HepG2 (cell line): ENCODE data around the gene SMG5. TPM values are rescaled to one million over a fixed set of nuclear protein-coding genes. Genes with fewer than 3 reads are reported as not detected.

Experiments used
- ASH2L ChIP-seq: fragments of 300-600, 200-600 bp; sonication (generic); IDR thresholded peaks from 2 replicates; pipeline ENCODE4 v1.7.0; 2017; ENCODE audit warnings: low read depth, mild to moderate bottlenecking, moderate library complexity, mixed read lengths, low read length; ENCODE audit not compliant: insufficient read length
- DNMT1 ChIP-seq: sonication (generic); formaldehyde crosslinking; IDR thresholded peaks from 2 replicates; pipeline ENCODE4 v1.5.1; 2020; ENCODE audit warnings: mild to moderate bottlenecking, missing genetic modification reagents
- DNMT3B ChIP-seq: conservative IDR thresholded peaks from 2 replicates; pipeline ENCODE4 v1.6.1; 2016; ENCODE audit warnings: missing biosample characterization, control low read depth
- ELF1 ChIP-seq: sonication (generic); formaldehyde crosslinking; IDR thresholded peaks from 2 replicates; pipeline ENCODE4 v1.4.0; 2020; ENCODE audit warnings: missing genetic modification reagents
- GZF1 ChIP-seq: sonication (generic); formaldehyde crosslinking; IDR thresholded peaks from 2 replicates; pipeline ENCODE4 v1.5.1; 2020; ENCODE audit warnings: mild to moderate bottlenecking, missing genetic modification reagents
- KMT2A ChIP-seq: sonication (generic); formaldehyde crosslinking; IDR thresholded peaks from 2 replicates; pipeline ENCODE4 v1.4.0; 2020; ENCODE audit warnings: missing genetic modification reagents
- MBD4 ChIP-seq: IDR thresholded peaks from 2 replicates; pipeline ENCODE4 v1.6.1; 2012; ENCODE audit warnings: low read length, inconsistent platforms, borderline replicate concordance
- MXD1 ChIP-seq: sonication (generic); formaldehyde crosslinking; IDR thresholded peaks from 2 replicates; pipeline ENCODE4 v1.4.0; 2020; ENCODE audit warnings: mild to moderate bottlenecking, missing genetic modification reagents
- NFATC3 ChIP-seq: sonication (generic); formaldehyde crosslinking; IDR thresholded peaks from 2 replicates; pipeline ENCODE4 v1.5.1; 2020; ENCODE audit warnings: mild to moderate bottlenecking, missing genetic modification reagents
- SP4 ChIP-seq: sonication (generic); formaldehyde crosslinking; IDR thresholded peaks from 2 replicates; pipeline ENCODE4 v1.8.1; 2023; ENCODE audit warnings: mild to moderate bottlenecking, missing genetic modification reagents
- TBX2 ChIP-seq: sonication (generic); formaldehyde crosslinking; IDR thresholded peaks from 2 replicates; pipeline ENCODE4 v1.5.0; 2020; ENCODE audit warnings: missing genetic modification reagents, mild to moderate bottlenecking, borderline replicate concordance
- TEF ChIP-seq: sonication (generic); formaldehyde crosslinking; IDR thresholded peaks from 2 replicates; pipeline ENCODE4 v1.5.0; 2020; ENCODE audit warnings: missing genetic modification reagents
- TOPORS ChIP-seq: sonication (generic); formaldehyde crosslinking; IDR thresholded peaks from 2 replicates; pipeline ENCODE4 v1.8.0; 2023; ENCODE audit warnings: mild to moderate bottlenecking, missing genetic modification reagents
- ZNF430 ChIP-seq: sonication (generic); formaldehyde crosslinking; IDR thresholded peaks from 2 replicates; pipeline ENCODE4 v1.9.0; 2021; ENCODE audit warnings: mild to moderate bottlenecking, missing genetic modification reagents
- ZNF546 ChIP-seq: sonication (generic); formaldehyde crosslinking; conservative IDR thresholded peaks from 2 replicates; pipeline ENCODE4 v1.8.1; 2023; ENCODE audit warnings: mild to moderate bottlenecking, missing genetic modification reagents
- ZNF619 ChIP-seq: sonication (generic); formaldehyde crosslinking; IDR thresholded peaks from 2 replicates; pipeline ENCODE4 v1.4.0; 2020; ENCODE audit warnings: mild to moderate bottlenecking, missing genetic modification reagents
- ZNF777 ChIP-seq: sonication (generic); formaldehyde crosslinking; IDR thresholded peaks from 2 replicates; pipeline ENCODE4 v1.4.0; 2020; ENCODE audit warnings: missing genetic modification reagents
- ZSCAN29 ChIP-seq: sonication (generic); formaldehyde crosslinking; conservative IDR thresholded peaks from 2 replicates; pipeline ENCODE4 v1.4.0; 2020; ENCODE audit warnings: mild to moderate bottlenecking, missing genetic modification reagents
- ZZZ3 ChIP-seq: sonication (generic); formaldehyde crosslinking; IDR thresholded peaks from 2 replicates; pipeline ENCODE4 v1.4.0; 2020; ENCODE audit warnings: missing genetic modification reagents, mild to moderate bottlenecking, borderline replicate concordance
- polyA plus RNA-seq, 8 experiments: library from polyadenylated mRNA; depleted of rRNA in 3 of 8; stranded (reverse) in 7 of 8; unstranded in 1 of 8; fragments of >200 nt; fragmentation: Illumina TruSeq in 4 of 8; extraction: Trizol in 4 of 8; gene quantifications; 2 replicates each; pipeline versions ENCODE4 v1.2.1 to v1.2.3, GENCODE V29; 2011 to 2016; ENCODE audit warnings: low read depth in 4 of 8, missing spikeins in 1 of 8, mixed read lengths in 1 of 8; ENCODE audit not compliant: insufficient read depth in 1 of 8
- total RNA-seq, 5 experiments: library from RNA; depleted of rRNA; stranded (reverse); fragments of >200 nt; fragmentation: Illumina TruSeq; extraction: Trizol; gene quantifications; 2 replicates each; pipeline ENCODE4 v1.2.3, GENCODE V29; 2016; ENCODE audit warnings: low read depth in 1 of 5
- TF ChIP-seq, protein P1 (sequence below): sonication (generic); formaldehyde crosslinking; IDR thresholded peaks from 2 replicates; pipeline ENCODE4 v1.8.1; 2022; ENCODE audit warnings: low read depth, mild to moderate bottlenecking, missing genetic modification reagents
- TF ChIP-seq, protein P2 (sequence below): sonication (generic); formaldehyde crosslinking; IDR thresholded peaks from 2 replicates; pipeline ENCODE4 v1.8.0; 2022; ENCODE audit warnings: mild to moderate bottlenecking, missing genetic modification reagents, moderate library complexity
- TF ChIP-seq, protein P3 (sequence below): IDR thresholded peaks from 2 replicates; pipeline ENCODE4 v1.6.1; 2018; ENCODE audit warnings: missing genetic modification reagents
- TF ChIP-seq, protein P4 (sequence below): sonication (generic); formaldehyde crosslinking; IDR thresholded peaks from 2 replicates; pipeline ENCODE4 v1.4.0; 2020; ENCODE audit warnings: missing genetic modification reagents

SMG5 gene
- total and polyA plus RNA-seq, 2 of the 13 experiments (the other 11 are each of a cell fraction or from before 2014, with no cell fraction given) = 50.5 to 84.0 TPM

DNA sequence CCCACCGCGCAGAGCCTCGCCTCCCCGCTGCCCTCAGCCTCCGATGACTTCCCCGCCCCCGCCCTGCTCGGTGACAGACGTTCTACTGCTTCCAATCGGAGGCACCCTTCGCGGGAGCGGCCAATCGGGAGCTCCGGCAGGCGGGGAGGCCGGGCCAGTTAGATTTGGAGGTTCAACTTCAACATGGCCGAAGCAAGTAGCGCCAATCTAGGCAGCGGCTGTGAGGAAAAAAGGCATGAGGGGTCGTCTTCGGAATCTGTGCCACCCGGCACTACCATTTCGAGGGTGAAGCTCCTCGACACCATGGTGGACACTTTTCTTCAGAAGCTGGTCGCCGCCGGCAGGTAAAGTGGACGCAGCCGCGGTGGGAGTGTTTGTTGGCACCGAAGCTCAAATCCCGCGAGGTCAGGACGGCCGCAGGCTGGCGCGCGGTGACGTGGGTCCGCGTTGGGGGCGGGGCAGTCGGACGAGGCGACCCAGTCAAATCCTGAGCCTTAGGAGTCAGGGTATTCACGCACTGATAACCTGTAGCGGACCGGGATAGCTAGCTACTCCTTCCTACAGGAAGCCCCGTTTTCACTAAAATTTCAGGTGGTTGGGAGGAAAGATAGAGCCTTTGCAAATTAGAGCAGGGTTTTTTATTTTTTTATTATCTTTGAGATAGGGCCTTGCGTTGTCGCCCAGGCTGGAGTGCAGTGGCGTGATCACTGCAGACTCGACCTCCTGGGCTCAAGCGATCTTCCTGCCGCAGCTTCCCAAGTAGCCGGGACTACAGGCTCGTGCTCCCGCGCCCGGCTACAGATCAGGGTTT is 69.6 kb downstream of the SMG5 start, which contains the start of gene PMF1 (continued):
- TF ChIP-seq, protein P1, sequence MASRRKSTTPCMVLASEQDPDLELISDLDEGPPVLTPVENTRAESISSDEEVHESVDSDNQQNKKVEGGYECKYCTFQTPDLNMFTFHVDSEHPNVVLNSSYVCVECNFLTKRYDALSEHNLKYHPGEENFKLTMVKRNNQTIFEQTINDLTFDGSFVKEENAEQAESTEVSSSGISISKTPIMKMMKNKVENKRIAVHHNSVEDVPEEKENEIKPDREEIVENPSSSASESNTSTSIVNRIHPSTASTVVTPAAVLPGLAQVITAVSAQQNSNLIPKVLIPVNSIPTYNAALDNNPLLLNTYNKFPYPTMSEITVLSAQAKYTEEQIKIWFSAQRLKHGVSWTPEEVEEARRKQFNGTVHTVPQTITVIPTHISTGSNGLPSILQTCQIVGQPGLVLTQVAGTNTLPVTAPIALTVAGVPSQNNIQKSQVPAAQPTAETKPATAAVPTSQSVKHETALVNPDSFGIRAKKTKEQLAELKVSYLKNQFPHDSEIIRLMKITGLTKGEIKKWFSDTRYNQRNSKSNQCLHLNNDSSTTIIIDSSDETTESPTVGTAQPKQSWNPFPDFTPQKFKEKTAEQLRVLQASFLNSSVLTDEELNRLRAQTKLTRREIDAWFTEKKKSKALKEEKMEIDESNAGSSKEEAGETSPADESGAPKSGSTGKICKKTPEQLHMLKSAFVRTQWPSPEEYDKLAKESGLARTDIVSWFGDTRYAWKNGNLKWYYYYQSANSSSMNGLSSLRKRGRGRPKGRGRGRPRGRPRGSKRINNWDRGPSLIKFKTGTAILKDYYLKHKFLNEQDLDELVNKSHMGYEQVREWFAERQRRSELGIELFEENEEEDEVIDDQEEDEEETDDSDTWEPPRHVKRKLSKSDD (CRISPR knock-in tag) = peak; percentile 97
- no peak for TF ChIP-seq DNMT1 (CRISPR knock-in tag)
- peak; percentile 88; the same call in 1 of the 2 replicates for TF ChIP-seq KMT2A (CRISPR knock-in tag)
- TF ChIP-seq, protein P2, sequence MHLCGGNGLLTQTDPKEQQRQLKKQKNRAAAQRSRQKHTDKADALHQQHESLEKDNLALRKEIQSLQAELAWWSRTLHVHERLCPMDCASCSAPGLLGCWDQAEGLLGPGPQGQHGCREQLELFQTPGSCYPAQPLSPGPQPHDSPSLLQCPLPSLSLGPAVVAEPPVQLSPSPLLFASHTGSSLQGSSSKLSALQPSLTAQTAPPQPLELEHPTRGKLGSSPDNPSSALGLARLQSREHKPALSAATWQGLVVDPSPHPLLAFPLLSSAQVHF (CRISPR knock-in tag) = peak; percentile 39; the same call in 1 of the 2 replicates
- peak; percentile 57; the same call in 1 of the 2 replicates for TF ChIP-seq ZZZ3 (CRISPR knock-in tag)
- peak; percentile 88 for TF ChIP-seq ASH2L
- TF ChIP-seq MBD4 = no peak
- peak; percentile 61; the same call in 1 of the 2 replicates for TF ChIP-seq TOPORS (CRISPR knock-in tag)
- peak; percentile 65; the same call in 1 of the 2 replicates for TF ChIP-seq TBX2 (CRISPR knock-in tag)
- no peak for TF ChIP-seq ZNF546 (CRISPR knock-in tag)
- TF ChIP-seq MXD1 (CRISPR knock-in tag) = no peak
- peak; percentile 54; the same call in 1 of the 2 replicates for TF ChIP-seq ELF1
- TF ChIP-seq GZF1 = no peak
- TF ChIP-seq ZNF619 (CRISPR knock-in tag) = peak; percentile 62
- TF ChIP-seq NFATC3 (CRISPR knock-in tag) = no peak
- peak; percentile 46 for TF ChIP-seq SP4
- TF ChIP-seq, protein P3, sequence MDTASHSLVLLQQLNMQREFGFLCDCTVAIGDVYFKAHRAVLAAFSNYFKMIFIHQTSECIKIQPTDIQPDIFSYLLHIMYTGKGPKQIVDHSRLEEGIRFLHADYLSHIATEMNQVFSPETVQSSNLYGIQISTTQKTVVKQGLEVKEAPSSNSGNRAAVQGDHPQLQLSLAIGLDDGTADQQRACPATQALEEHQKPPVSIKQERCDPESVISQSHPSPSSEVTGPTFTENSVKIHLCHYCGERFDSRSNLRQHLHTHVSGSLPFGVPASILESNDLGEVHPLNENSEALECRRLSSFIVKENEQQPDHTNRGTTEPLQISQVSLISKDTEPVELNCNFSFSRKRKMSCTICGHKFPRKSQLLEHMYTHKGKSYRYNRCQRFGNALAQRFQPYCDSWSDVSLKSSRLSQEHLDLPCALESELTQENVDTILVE (CRISPR knock-in tag) = 0 out of 2 replicates have a peak, but pooled peaks have one; percentile 38
- peak; percentile 18; the same call in 1 of the 2 replicates for TF ChIP-seq ZNF430 (CRISPR knock-in tag)
- TF ChIP-seq ZNF777 (CRISPR knock-in tag) = no peak
- TF ChIP-seq TEF = no peak
- TF ChIP-seq DNMT3B (CRISPR knock-in tag) = no peak
- TF ChIP-seq, protein P4, sequence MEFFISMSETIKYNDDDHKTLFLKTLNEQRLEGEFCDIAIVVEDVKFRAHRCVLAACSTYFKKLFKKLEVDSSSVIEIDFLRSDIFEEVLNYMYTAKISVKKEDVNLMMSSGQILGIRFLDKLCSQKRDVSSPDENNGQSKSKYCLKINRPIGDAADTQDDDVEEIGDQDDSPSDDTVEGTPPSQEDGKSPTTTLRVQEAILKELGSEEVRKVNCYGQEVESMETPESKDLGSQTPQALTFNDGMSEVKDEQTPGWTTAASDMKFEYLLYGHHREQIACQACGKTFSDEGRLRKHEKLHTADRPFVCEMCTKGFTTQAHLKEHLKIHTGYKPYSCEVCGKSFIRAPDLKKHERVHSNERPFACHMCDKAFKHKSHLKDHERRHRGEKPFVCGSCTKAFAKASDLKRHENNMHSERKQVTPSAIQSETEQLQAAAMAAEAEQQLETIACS (CRISPR knock-in tag) = no peak; the same call in 1 of the 2 replicates
- peak; percentile 56; the same call in 1 of the 2 replicates for TF ChIP-seq ZSCAN29 (CRISPR knock-in tag)
